Measurements from ENCODE around the gene LCN12.

DNA sequence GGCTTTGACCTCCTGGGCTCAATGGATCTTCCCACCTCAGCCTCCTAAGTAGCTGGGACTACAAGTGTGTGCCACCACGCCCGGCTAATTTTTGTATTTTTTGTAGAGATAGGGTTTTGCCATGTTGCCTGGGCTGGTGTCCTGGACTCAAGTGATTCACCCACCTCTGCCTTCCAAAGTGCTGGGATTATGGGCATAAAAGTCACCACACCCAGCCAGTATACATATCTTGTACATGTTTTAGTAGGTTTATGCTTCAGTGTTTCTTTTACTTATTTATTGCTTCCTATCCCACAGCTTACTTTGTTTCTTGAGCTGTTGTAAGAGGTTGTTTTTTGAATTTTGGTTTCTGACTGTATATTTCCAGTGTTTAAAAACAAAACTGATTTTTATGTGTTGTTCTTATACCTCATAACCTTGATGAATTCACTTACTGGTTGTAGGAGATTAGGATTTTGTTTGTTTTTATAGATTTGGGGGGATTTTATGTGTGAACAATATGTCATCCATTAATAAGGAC, 20.4 kb upstream of the LCN12 start:
- TF ChIP-seq, protein P1, sequence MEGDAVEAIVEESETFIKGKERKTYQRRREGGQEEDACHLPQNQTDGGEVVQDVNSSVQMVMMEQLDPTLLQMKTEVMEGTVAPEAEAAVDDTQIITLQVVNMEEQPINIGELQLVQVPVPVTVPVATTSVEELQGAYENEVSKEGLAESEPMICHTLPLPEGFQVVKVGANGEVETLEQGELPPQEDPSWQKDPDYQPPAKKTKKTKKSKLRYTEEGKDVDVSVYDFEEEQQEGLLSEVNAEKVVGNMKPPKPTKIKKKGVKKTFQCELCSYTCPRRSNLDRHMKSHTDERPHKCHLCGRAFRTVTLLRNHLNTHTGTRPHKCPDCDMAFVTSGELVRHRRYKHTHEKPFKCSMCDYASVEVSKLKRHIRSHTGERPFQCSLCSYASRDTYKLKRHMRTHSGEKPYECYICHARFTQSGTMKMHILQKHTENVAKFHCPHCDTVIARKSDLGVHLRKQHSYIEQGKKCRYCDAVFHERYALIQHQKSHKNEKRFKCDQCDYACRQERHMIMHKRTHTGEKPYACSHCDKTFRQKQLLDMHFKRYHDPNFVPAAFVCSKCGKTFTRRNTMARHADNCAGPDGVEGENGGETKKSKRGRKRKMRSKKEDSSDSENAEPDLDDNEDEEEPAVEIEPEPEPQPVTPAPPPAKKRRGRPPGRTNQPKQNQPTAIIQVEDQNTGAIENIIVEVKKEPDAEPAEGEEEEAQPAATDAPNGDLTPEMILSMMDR (IDR thresholded peaks at IDR 0.05; ENCODE audit: low read depth, low read length, poor library complexity, severe bottlenecking) = no peak
- TF ChIP-seq EZH2phosphoT487 (IDR thresholded peaks at IDR 0.05; ENCODE audit: borderline replicate concordance, low read length) = no peak

All from DOHH2 (cell line).